ENCODE data around the gene ENSA.
"Not testable (repeated sequence)": the region's sequence is repeated elsewhere in the genome, so short reads cannot be mapped to it uniquely, and the experiment has no call there.

ENSA gene

DNA sequence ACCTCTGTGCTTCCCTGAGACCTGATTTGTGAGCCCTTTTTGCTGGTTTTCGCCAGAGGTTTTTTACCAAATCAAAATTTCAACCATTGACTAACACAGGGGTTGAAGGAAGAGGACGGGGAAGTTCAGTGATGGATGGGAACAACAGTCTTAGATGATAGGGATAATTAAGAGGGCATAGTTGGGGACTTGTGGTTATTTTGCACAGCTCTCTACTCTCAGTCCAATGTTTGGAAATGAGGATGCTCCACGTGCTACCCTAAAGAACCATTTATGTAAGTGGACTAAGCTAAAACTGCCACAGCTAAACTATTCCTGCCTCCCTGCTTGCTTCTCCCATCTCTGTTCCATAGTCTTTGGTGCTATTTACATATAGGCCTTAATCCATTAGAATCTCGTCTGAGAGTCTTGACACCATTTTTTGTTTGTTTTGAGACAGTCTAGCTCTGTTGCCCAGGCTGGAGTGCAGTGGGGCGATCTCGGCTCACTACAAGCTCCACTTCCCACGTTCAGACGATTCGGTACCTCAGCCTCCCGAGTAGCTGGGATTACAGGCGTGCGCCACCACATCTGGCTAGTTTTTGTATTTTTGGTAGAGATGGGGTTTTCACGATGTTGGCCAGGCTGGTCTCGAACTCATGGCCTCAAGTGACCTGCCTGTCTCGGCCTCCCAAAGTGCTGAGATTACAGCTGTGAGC, 49.3 kb downstream of the ENSA start:
- no peak for DNase-seq

DNA sequence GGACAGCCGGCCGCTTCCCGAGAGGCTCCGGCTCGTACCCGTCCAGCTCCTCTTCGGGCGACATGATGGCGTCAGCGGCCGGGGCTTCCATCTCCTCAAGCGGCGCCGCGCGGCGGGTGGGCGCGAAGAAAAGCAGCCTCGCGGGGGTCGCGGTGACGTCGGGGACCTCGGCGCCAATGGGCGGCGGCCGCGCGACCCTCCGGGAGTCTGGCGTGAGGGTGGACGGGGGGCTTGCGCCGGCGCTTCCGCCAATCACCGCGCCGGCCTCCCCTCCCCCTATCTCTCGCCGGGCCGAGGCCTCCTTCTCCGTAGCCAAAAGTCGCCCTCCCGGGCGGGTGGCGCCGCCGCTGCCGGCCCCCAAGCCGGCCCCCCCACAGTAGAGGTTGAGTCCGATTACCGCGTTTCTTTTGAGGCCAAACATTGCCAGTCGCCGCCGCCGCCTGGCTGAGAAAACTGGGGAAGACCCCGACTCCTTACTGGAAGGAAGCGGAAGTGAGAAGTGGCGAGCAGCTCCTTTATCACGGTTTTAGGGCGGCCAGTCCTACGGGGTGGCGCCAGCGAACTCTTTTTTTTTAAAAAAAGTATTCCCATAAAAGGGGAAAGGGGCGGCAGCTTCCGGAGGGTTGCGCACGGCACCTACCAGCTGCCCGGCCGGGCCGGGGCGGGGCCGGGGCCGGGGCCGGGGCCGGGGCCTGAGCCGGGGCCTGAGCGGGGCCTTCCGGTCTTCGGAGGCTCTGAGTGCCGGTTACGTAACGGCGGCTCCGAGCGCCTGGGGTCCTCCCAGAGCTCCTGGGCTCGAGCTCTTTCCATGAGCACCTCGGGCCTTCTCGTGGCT, 50.1 kb downstream of the ENSA start, which contains the start of gene MCL1:
MCL1 (minus strand) TSS at position 501 of the 835 bp plus-strand sequence; CDS start at position 421, 80 bp downstream.
- DNase-seq = peak; percentile 73

DNA sequence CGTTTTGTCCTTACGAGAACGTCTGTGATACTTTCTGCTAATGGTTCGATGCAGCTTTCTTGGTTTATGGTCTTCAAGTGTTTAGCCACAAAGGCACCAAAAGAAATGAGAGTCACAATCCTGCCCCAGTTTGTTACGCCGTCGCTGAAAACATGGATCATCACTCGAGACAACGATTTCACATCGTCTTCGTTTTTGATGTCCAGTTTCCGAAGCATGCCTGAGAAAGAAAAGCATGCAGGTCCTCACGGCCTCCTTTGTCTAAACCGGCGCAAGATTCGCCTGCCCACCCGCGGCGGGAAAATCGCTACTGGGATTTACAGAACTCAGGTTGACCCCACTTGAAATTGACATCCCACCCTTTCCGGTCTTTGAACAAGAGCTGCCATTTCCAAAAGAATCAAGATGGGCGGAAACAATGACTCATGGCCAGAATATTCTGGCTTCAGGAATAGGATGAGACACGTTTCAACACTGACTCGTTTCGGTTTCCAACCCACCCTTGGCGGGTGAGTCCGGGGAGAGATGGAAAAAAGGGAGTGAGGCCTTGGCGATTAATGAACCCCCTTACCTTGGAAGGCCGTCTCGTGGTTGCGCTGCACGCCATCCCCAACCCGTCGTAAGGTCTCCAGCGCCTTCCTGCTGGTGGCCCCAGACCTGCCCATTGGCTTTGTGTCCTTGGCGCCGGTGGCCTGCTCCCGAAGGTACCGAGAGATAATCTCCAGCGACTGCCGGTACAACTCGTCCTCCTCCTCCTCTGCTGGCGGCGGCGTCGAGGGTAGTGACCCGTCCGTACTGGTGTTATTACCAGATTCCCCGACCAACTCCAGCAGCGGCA, 50.9 kb downstream of the ENSA start:
- no peak for DNase-seq

DNA sequence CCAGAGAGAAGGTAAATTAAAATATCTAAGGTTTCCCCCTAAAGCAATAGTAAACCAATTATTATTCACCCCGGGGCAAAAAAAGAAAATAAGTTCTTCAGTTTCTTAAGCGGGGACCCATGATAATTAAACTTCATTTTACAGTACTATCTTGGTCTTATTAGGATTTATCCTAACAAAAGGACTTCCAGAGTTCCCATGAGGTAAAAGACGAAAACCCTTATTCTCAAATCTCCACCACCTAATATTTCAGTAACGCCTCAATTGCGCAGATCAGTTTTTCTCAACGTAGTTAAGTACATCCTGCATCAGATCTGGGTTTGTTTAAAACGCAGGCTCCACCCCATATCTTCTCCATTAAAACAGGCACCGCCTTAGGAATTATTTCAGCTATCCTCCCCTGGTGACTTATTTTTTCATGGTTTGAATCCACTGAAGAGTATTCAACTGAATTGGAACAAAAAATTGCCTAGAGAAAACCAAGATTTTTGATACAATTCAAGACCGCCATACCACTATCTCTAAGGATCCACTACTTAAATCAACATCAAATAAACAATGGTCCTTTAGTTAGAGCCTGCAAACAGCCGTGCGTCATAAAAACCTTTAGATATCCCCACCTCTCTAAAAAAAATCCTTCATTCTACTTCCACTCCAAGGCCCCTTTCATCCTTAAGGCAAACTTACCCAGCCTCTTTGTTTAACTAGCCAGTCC, 51.7 kb downstream of the ENSA start:
- DNase-seq = no peak

DNA sequence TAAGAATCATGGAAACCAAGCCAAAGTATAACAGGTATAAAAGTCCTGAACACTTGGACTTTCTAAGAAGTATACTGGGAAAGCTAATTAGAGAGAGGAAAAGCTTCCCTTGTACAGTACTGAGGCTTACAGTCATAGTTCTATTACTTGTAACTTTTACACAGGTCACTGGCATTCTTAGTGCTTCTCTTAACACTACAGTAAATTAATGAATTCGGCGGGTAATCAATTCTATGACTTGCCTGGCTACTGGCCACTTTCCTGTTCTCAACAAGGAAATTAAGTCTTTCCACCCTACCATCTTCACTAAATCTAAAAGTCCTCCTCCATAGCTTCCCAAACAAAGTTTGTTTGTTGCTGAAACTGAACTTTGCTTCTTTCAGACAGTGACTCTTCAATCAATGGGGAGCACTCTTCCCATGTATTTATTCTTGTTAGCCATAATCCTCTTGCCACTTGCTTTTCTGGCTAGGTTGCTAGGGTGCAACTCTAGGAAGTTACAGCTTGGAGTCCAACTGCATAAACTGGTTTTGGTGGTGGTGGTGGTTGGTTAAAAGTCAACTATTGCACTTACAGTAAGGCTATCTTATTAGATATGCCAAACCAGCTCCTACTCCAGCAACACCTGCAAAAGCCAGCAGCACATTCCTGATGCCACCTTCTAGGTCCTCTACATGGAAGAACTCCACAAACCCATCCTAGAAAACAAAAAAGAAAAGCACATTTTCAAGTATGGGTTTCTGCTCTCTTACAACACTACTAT, 52.4 kb downstream of the ENSA start:
- no peak for DNase-seq

DNA sequence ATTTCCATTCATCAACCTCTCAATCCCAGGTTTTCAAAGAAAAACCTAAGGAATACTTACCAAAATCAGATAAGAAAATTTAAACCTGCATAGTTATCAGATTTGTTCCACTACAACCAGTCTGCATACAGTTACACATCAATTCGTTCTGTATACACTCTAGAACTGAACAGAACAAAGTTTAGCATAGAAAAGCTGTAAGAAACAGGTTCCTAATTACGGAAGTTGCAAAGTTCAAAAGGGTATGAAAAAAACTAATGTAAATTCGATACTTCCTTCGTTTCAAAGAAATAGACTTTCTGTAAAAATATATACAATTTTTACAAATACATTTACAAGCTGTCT, 53.1 kb downstream of the ENSA start:
- DNase-seq = no peak

DNA sequence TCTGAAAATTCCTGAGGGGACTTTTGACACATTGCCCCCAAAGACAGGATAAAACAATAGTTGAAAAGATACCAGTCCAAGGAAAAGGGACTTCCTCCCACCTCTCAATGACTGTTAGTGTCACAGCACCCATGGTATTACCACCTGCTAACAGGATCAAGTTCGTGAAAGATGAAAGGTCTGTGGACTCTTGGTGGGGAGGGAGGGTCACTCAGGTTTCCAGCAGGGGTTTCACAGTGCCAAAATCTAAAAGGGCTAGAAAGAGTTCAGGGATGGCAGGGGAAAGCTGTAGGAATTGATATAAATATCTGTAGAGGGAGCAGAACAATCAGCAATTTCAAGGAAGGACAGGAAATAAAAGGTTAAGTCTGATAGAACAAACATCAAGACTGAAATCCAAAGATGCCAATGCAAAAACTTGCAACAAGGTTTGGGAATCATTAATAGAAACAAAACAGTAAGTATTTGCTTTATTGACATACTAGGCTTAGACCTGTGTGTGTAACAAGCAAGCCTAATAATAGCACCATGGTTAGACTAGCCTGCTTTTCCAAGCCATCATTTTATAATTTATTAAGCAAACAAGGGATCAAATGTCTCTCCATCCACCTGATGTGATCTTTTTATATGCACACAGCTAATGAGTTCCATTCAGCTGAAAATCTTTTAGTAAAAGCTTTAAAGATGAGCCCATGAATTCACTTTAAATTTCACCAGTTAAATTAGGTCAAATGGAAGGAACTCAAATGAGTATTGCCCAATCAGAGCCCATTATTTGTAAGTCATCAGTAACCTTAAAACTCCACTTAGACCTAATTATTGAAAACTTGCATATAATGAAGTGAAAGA, 53.7 kb downstream of the ENSA start:
- DNase-seq = no peak

DNA sequence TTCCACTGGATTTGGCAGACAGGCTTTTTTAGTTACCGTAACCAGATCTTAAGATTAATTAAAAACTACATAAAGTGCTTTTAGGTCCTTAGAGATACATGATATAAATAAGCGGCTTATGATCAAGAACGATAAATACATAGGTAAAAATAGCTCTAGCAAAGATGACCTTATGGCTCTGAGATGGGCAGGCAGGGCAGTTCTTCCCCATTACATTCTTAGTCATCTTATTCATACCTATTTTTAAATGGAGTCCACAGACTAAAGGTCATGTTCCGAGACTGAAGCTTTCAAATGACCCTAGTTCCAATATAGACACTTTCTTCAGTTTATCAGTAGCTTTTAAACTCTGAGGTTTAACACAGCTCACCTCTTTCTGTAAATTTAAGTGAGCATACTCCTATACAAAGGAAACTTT, 54.3 kb downstream of the ENSA start:
- DNase-seq = no peak

DNA sequence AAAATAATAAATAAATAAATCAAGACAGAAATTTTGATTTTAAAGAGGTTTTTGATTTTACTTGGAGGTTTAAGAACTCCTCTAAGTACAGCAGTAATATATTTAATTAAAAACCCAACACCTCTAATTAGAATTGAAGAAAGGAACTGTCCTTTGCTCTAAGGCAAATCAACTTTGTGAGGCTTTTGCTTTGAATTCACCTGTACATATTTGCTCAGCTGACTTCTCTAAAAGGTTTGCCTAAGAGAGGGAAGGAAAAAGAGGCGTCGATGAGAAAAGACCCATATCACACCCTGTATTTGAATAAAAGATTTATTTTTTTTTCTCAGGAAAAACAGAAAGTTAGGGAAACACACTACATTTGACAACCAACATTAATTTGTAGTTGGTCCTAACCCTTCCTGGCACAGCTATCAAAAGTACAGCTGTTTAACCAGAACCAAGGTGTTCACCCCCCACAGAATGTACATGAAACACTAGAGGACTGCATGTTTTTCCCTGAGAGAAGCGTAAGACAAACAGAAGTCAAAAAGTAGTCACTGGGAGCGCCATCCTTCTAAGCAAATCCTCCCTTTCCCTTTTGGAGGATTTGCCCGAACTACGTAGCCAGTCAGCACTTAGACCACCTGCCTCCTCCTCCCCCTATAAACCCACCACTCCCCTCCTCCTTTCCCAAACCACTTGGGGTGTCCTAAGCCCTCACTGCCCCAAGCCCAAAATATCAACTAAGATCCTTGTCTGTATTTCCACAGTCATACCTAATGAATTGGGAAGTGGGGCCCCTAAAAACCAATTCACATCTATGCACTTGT, 54.9 kb downstream of the ENSA start:
- no peak for DNase-seq

DNA sequence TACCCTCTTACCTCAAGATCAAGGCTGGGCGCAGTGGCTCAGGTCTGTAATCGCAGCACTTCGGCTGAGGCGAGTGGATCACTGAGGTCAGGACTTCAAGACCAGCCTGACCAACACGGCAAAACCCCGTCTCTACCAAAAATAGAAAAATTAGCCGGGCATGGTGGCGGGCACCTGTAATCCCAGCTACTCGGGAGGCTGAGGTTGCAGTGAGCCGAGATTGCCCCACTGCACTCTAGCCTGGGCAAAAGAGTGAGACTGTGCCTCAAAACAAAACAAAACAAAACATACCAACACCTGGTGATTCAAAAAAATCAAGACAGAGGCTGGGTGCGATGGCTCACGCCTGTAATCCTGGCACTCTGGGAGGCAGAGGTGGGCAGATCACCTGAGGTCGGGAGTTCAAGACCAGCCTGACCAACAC, 55.8 kb downstream of the ENSA start:
- DNase-seq = not testable (repeated sequence)

DNA sequence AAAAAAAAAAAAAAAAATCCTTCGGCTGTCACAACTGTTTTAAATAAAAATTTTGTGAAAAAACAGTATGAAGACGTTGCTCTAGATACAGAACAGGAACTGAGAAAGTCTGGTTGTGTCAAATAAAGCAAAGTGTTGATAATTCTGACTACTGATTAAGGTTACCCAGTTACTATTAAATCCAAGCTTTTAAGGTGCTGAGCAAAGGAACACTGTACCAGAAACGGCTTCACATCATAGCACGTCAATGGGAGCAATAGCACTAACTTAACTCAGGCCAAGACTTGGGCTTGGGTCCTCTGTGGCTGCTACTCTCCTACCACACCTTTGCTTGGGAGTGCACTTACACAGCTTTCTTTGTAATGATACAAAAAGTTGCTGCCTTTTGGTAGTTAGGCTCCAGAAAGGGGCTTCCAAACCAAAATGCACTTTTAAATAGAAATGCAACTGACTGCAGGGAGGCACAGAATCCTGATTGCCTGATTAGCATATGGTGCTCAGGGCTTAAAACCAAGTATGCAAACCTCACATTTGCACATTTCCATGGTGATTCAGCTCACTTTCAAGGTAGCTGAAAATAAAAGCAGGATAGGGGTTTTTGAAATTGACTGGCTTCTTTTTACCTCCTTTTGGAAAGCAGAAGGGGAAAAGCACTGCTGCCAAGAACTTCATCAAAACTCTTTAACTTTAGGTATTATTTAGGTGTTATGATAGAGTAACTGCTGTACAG, 56.3 kb downstream of the ENSA start:
- DNase-seq = no peak

Data from activated effector memory CD4-positive, alpha-beta T cell treated with Interleukin-2 at 50 U/mL for 16 hours (primary cell).